A549 (cell line): ENCODE results near the gene CHRNA4. TPM values are rescaled to one million over a fixed set of nuclear protein-coding genes. Genes with fewer than 3 reads are reported as not detected.

Experiments used
- ATAC-seq, 2 experiments: fragments of 200-7000 bp in 1 of 2; fragments of >200 bp in 1 of 2; cut with Nextera tagmentation in 1 of 2; cut with Tn5 transposase in 1 of 2; 3 replicates each; pipeline versions ENCODE4 v1.8.0 to v1.9.1; 2018 to 2020; ENCODE audit warnings: mild to moderate bottlenecking in 1 of 2, moderate library complexity in 1 of 2
- CTCF ChIA-PET: fragments of 300-600 bp; sonication (Branson Sonifier 250); formaldehyde crosslinking; extraction: SDS; loops from one replicate; lab custom pipeline; 2021; ENCODE audit warnings: antibody characterized with exemption, inconsistent platforms; lab: Yijun Ruan, JAX
- POLR2A ChIA-PET: fragments of 350-600 bp; formaldehyde crosslinking; extraction: SDS; loops from one replicate; lab custom pipeline; 2021; ENCODE audit warnings: antibody characterized with exemption, inconsistent platforms; lab: Yijun Ruan, JAX
- DNase-seq, 2 experiments: peaks; one replicate each; pipeline versions ENCODE4 v3.0.0 to v3.0.0-alpha.2; 2011 to 2016; ENCODE audit warnings: low read depth in 1 of 2, low spot score in 1 of 2
- FAIRE-seq: peaks from 2 replicates; lab custom pipeline; 2011; peaks lifted over from hg19 to GRCh38; lab: Jason Lieb, UNC
- H3K27ac ChIP-seq, 2 experiments: fragments of >200 bp; sonication (Bioruptor Twin); formaldehyde crosslinking; 3 replicates each; pipeline ENCODE4 v1.5.1; 2016 to 2017
- H3K4me1 ChIP-seq: fragments of >200 bp; sonication (Bioruptor Twin); formaldehyde crosslinking; 3 replicates; pipeline ENCODE4 v1.6.1; 2016
- H3K4me2 ChIP-seq: fragments of >200 bp; sonication (Bioruptor Twin); formaldehyde crosslinking; 3 replicates; pipeline ENCODE4 v1.6.1; 2016
- H3K4me3 ChIP-seq: fragments of >200 bp; sonication (Bioruptor Twin); formaldehyde crosslinking; 3 replicates; pipeline ENCODE4 v1.5.1; 2016
- H3K9me3 ChIP-seq: fragments of >200 bp; sonication (Bioruptor Twin); formaldehyde crosslinking; 3 replicates; pipeline ENCODE4 v1.6.1; 2016
- BHLHE40 ChIP-seq: IDR thresholded peaks from 2 replicates; pipeline ENCODE4 v1.6.1; 2012; ENCODE audit warnings: low read depth, low read length, inconsistent platforms
- CBX2 ChIP-seq: fragments of 200-600 bp; sonication (generic); IDR thresholded peaks from 2 replicates; pipeline ENCODE4 v1.6.1; 2016; ENCODE audit warnings: low read depth, mild to moderate bottlenecking, borderline replicate concordance
- CBX8 ChIP-seq: fragments of 200-600 bp; sonication (generic); IDR thresholded peaks from 2 replicates; pipeline ENCODE4 v1.6.1; 2016
- CHD2 ChIP-seq: fragments of 150-350 bp; IDR thresholded peaks from 2 replicates; pipeline ENCODE4 v1.6.1; 2014; ENCODE audit warnings: low read length; ENCODE audit not compliant: partially characterized antibody
- EHF ChIP-seq: fragments of 250-450 bp; sonication (Bioruptor Pico); IDR thresholded peaks from 2 replicates; pipeline ENCODE4 v1.5.0; 2020; ENCODE audit warnings: mild to moderate bottlenecking
- ELK1 ChIP-seq: fragments of 150-350 bp; IDR thresholded peaks from 2 replicates; pipeline ENCODE4 v1.6.1; 2014; ENCODE audit warnings: low read depth, mild to moderate bottlenecking, low read length
- FOSL2 ChIP-seq, 2 experiments: fragments of 450-650 bp in 1 of 2; fragments of >200 bp in 1 of 2; sonication (Bioruptor Twin) in 1 of 2; formaldehyde crosslinking; IDR thresholded peaks; 2 replicates each; pipeline versions ENCODE4 v1.5.0 to v1.6.1; 2016 to 2020; ENCODE audit warnings: mild to moderate bottlenecking in 1 of 2, moderate library complexity in 1 of 2
- HES2 ChIP-seq: fragments of >200 bp; sonication (Bioruptor Twin); formaldehyde crosslinking; IDR thresholded peaks from 2 replicates; pipeline ENCODE4 v1.6.1; 2016
- HMGXB4 ChIP-seq: fragments of 250-450 bp; sonication (Bioruptor Pico); IDR thresholded peaks from 2 replicates; pipeline ENCODE4 v1.5.0; 2021; ENCODE audit warnings: mild to moderate bottlenecking, moderate library complexity, borderline replicate concordance
- HOXB5 ChIP-seq: fragments of 250-450 bp; sonication (Bioruptor Pico); IDR thresholded peaks from 2 replicates; pipeline ENCODE4 v1.5.0; 2020; ENCODE audit warnings: mild to moderate bottlenecking, moderate library complexity
- JUNB ChIP-seq: fragments of >200 bp; sonication (Bioruptor Twin); formaldehyde crosslinking; IDR thresholded peaks from 2 replicates; pipeline ENCODE4 v1.6.1; 2016
- KDM1A ChIP-seq: fragments of 200-600 bp; sonication (generic); IDR thresholded peaks from 2 replicates; pipeline ENCODE4 v1.6.1; 2016; ENCODE audit warnings: low read depth, mild to moderate bottlenecking
- MAFK ChIP-seq: fragments of 450-650 bp; IDR thresholded peaks from 2 replicates; pipeline ENCODE4 v1.6.1; 2014; ENCODE audit not compliant: partially characterized antibody
- MYC ChIP-seq: IDR thresholded peaks from 2 replicates; pipeline ENCODE4 v1.6.1; 2012; ENCODE audit warnings: mild to moderate bottlenecking, inconsistent platforms, low read length, improper control_type of control experiment, borderline replicate concordance
- NFE2L2 ChIP-seq: fragments of 150-350 bp; conservative IDR thresholded peaks from 2 replicates; pipeline ENCODE4 v1.6.1; 2014; ENCODE audit warnings: low read length
- NR3C1 ChIP-seq: fragments of >200 bp; sonication (Bioruptor Twin); formaldehyde crosslinking; IDR thresholded peaks from 3 replicates; pipeline ENCODE4 v1.6.1; 2017
- PBX3 ChIP-seq: IDR thresholded peaks from 2 replicates; pipeline ENCODE4 v1.6.1; 2012
- POLR2AphosphoS2 ChIP-seq: conservative IDR thresholded peaks from 2 replicates; pipeline ENCODE4 v1.6.1; 2012; ENCODE audit warnings: low read length, improper control_type of control experiment, inconsistent platforms
- RCOR1 ChIP-seq: fragments of 150-350 bp; IDR thresholded peaks from 2 replicates; pipeline ENCODE4 v1.6.1; 2014; ENCODE audit warnings: antibody characterized with exemption, low read length, low read depth
- RNF2 ChIP-seq: fragments of 200-600 bp; sonication (generic); IDR thresholded peaks from 2 replicates; pipeline ENCODE4 v1.6.1; 2016; ENCODE audit warnings: low read depth, mild to moderate bottlenecking, antibody characterized with exemption, moderate library complexity, borderline replicate concordance
- SMC3 ChIP-seq: fragments of >200 bp; sonication (Bioruptor Twin); formaldehyde crosslinking; IDR thresholded peaks from 3 replicates; pipeline ENCODE4 v1.6.1; 2018; ENCODE audit warnings: inconsistent platforms
- TP53 ChIP-seq: fragments of 250-450 bp; sonication (Bioruptor Pico); IDR thresholded peaks from 2 replicates; pipeline ENCODE4 v1.5.0; 2021; ENCODE audit warnings: mild to moderate bottlenecking, moderate library complexity
- ZFP36 ChIP-seq: fragments of 450-650 bp; IDR thresholded peaks from 2 replicates; pipeline ENCODE4 v1.6.1; 2014; ENCODE audit warnings: borderline replicate concordance; ENCODE audit not compliant: partially characterized antibody
- ZSCAN20 ChIP-seq: fragments of 250-450 bp; sonication (Bioruptor Pico); IDR thresholded peaks from 2 replicates; pipeline ENCODE4 v1.8.0; 2022; ENCODE audit warnings: mild to moderate bottlenecking, moderate library complexity
- WGBS: methylation state at CpG from one replicate; pipeline ENCODE4 v1.1.6; 2017; ENCODE audit errors: missing lambda C conversion rate; 5-methylcytosine and 5-hydroxymethylcytosine counted together
- polyA plus RNA-seq, 4 experiments: library from polyadenylated mRNA; depleted of rRNA in 3 of 4; stranded (reverse); fragments of >200 nt; fragmentation: RNase III in 1 of 4; extraction: RNeasy Plus Mini Kit Qiagen cat#74134 plus additional on column Dnase treatment in 1 of 4; gene quantifications; 2 replicates in 3 of 4; 3 replicates in 1 of 4; pipeline ENCODE4 v1.2.3, GENCODE V29; 2011 to 2017

Gene CHRNA4
- polyA plus RNA-seq, 2 of the 4 experiments (the other 2 are of a cell fraction) = 0.03 to 0.23 TPM

- FAIRE-seq (no peak), ATAC-seq (no peak), DNase-seq (no peak)
- Histone ChIP-seq H3K9me3 (peaks cover 29% of the 10 kb centered on the region), H3K4me2 (no peak overlapping the region), H3K27ac (no peak overlapping the region), H3K4me1 (no peaks in the 10 kb centered on the region), H3K4me3 (no peak overlapping the region)
- POLR2A ChIA-PET = no interaction called here
- 37% methylated on average over 18 of the region's 18 CpGs for WGBS
- TF ChIP-seq JUNB (no peak), PBX3 (no peak), KDM1A (no peak), RCOR1 (no peak), ZSCAN20 (CRISPR knock-in tag) (no peak), HMGXB4 (no peak), EHF (no peak), NFE2L2 (no peak), MYC (no peak), CBX8 (no peak), BHLHE40 (no peak)
- CTCF ChIA-PET = interaction anchor here (1.0 to 9.2 kb wide), 6 partner anchors 15 to 160 kb away, joined by 3 to 139 read pairs (median 17); no protein-coding TSS in a partner anchor
Observed at GRCh38 chr20:63384336-63384735, 23.2 kb upstream of the CHRNA4 start.

GRCh38 chr20:63383556-63383955, 22.4 kb upstream of the CHRNA4 start:
- ChIA-PET CTCF (interaction anchor here (1.4 to 9.2 kb wide), 7 partner anchors 14 to 159 kb away, joined by 4 to 139 read pairs (median 15); no protein-coding TSS in a partner anchor), POLR2A (no interaction called here)
- no peak for ATAC-seq
- WGBS = 46% methylated on average over 11 of the region's 11 CpGs
- H3K4me2 ChIP-seq = no peak overlapping the region
- TF ChIP-seq HES2 = no peak
- no peak for TF ChIP-seq CBX2
- no peak for TF ChIP-seq TP53 (CRISPR knock-in tag)
- TF ChIP-seq ELK1 = no peak
- TF ChIP-seq MAFK = no peak
- TF ChIP-seq BHLHE40 = no peak
- no peak for TF ChIP-seq RNF2
- TF ChIP-seq NFE2L2 = no peak
- no peak for TF ChIP-seq HMGXB4
- no peak for TF ChIP-seq SMC3
- TF ChIP-seq NR3C1 = no peak
- no peak for TF ChIP-seq ZFP36
- TF ChIP-seq HOXB5 (CRISPR knock-in tag) = no peak
- no peak for TF ChIP-seq CHD2
- no peak for TF ChIP-seq FOSL2 (IDR thresholded peaks at IDR 0.05)
- TF ChIP-seq FOSL2 (CRISPR knock-in tag; IDR thresholded peaks at IDR 0.05) = no peak
- no peak for TF ChIP-seq POLR2AphosphoS2
- TF ChIP-seq, all 56 proteins: peak for 0
- DNase-seq (no peak), FAIRE-seq (no peak)
- Histone ChIP-seq H3K4me1 (no peaks in the 10 kb centered on the region), H3K27ac (no peak overlapping the region), H3K9me3 (peaks cover 27% of the 10 kb centered on the region), H3K4me3 (no peak overlapping the region)
